HG02970 (cell line): ENCODE results near the gene ZNF716.
"Not testable (repeated sequence)": the region's sequence is repeated elsewhere in the genome, so short reads cannot be mapped to it uniquely, and the experiment has no call there.

Experiments
- ATAC-seq: cut with Tn5 transposase; IDR thresholded peaks from one replicate; pipeline ENCODE4 v1.9.1; 2021; ENCODE audit warnings: mild to moderate bottlenecking, moderate library complexity, moderate number of reproducible peaks; ENCODE audit not compliant: unreplicated experiment, low FRiP score

The ZNF716 gene

DNA sequence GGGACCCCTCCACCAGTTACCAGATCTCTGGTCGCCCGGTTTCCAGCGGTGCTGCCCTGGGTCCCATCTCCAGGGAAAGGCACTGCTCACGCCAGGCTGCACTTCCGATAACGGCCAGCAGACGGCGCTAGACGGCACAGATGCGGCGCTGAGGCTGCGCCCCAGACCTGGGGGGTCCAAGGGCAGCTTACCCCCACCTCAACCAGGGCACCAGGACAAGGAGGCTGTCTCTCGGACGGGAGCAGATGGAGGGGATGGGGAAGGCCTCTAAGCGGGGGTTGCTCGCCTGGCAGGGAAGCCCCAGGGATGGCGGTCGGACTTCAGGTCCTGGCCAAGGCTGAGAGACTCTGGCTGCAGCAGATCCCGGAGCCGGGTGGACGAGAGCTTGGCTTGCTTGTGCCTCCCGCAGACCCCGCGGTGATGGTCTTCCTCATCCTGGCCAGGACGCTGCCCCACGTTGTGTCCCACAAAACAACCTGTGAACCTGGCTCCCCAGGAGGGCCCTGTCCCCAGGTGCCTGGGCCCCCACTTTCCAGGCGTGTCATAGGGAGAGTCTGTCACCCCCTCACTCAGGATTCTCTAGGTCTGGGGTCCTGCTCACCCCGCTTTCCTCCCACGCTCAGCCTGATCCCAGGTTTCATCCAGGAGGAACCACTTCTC lies 23.9 kb upstream of the ZNF716 start:
- ATAC-seq: no peak

DNA sequence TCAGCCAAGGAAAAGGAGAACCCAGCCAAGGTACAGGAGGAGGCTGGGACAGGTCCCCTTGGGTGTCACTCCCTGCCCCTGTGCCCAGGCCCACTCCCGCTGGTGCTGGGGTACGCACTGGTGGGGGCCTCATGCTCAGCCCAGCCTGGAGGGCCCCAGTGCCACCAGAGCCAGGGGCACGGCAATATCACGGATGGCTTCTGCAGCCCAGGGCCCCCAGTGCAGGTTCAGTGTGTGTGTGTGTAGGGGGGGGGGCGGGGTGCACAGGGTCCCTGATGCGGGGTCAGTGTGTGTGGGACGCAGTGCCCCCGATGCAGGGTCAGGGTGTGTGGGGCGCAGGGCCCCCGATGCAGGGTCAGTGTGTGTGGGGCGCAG lies 23.4 kb upstream of the ZNF716 start:
- ATAC-seq: no peak

DNA sequence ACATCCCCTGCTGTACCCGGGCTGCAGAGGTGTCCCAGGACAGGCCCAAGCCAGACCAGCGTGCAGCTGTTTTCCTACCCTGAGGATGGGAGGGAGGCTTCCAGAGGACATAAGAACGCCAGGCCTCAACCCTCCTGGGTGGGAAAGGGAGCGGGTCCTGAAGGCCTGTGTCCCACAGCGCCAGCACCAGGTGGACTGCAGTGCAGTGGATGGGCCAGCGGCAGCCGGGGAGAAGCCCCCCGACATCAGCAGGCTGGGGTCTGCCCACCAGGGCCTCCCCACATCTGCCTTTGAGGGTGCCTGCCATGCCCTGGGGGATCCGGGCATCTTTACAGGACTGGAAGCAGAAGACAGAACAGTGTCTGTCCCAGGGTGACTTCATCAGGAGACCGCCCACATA lies 22.8 kb upstream of the ZNF716 start:
- no peak for ATAC-seq

DNA sequence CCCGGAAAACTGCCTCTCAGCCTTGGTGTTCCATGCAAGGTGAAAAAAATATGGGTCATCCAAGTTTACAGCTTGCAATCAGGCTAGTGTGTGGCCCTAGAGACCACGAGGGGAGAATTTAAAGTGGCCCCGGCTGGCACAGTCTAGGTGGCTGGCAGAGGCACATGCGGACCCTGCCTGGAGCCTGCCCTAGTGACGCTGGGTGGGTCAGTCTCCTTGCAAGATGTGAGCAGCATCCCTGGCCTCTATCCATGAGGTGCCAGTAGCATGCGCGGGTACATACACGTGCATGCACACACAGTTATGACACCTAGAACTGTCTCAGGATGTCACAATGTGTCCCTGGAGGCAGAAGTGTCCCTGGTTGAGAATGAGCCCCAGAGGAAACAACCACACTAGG lies 22.4 kb upstream of the ZNF716 start:
- no peak for ATAC-seq

DNA sequence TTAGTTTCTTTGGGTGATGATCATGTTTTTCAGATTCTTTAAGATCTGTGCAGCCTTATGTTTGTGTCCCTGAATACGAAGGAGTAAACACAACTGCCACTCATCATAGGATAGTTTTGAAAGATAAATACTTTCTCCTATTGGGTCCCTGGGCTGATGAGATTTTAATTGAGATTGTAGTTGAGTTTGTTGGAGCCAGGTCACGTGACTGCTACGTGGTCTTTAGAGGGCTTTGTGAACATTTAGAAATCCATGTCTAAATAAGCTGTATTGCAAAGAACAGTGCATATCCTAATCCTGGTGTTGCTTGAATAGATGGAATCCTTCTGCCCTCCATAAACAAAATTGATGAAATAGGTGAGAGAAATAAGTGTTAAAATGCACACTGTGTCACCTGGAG lies 17.4 kb upstream of the ZNF716 start:
- ATAC-seq: no peak

DNA sequence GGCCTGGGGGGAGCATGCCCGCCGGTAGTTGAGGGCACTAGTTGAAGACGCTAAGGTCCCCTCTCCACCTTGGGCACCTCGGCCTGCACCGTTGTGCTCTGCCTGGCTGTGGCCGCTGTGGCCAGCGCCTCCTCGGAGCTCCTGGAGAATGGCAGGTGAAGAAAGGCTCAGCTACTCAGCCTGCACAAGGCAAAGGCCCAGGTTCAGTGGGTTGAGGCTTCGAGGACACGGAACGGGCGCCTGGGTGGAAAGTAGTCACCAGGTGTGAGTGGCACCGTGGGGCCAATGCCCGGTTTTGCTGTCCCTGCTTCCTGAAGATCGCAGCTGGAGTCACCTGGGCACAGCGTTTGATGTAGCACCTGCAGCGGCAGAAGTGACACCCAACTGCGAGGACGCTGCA lies 12.4 kb upstream of the ZNF716 start:
- no peak for ATAC-seq

DNA sequence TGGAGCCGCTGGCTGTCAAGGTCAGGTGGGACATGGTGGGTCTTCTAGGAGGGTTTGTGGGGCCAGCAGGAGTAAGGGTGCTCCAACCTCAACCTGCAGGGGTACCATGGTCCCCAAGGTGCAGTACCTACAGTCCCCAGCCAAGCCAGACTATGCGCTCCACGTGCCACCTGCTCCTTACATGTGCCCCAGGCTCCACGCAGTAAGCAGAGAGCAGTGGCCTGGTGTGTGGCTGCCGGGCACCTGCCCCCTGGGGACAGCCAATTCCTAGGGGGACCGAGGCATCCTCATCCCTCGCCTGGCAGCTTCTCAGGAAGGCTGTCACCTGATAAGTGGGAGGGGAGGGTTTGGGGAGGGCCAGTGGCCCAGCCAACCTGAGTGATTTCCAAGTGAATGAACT lies 11.7 kb upstream of the ZNF716 start:
- ATAC-seq: no peak

DNA sequence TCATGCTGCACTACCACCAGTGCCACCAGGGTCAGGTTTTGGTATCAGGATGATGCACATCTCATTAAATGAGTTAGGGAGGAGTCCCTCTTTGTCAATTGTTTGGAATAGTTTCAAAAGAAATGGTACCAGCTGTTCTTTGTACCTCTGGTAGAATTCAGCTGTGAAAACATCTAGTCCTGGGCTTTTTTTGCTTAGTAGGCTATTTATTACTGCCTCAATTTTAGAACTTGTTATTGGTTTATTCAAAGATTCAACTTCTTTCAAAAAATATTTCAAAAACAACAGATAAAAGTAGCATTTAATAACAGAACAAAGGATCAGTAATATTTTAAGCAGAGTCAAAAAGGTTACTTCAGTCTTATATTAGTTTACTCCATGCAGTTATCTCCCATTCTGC lies 6.4 kb upstream of the ZNF716 start:
- no peak for ATAC-seq

DNA sequence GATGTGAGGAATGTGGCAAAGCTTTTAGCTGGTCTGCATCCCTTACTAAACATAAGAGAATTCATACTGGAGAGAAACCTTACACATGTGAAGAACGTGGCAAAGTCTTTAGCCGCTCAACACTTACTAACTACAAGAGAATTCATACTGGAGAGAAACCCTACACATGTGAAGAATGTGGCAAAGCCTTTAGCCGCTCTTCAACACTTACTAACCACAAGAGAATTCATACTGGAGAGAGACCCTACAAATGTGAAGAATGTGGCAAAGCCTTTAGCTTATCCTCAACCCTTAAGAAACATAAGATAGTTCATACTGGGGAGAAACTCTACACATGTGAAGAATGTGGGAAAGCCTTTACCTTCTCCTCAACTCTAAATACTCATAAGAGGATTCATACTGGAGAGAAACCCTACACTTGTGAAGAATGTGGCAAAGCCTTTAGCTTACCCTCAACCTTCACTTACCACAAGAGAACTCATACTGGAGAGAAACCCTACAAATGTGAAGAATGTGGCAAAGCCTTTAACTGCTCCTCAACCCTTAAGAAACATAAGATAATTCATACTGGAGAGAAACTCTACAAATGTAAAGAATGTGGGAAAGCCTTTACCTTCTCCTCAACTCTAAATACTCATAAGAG lies 19.3 kb downstream of the ZNF716 start:
- ATAC-seq: not testable (repeated sequence)

DNA sequence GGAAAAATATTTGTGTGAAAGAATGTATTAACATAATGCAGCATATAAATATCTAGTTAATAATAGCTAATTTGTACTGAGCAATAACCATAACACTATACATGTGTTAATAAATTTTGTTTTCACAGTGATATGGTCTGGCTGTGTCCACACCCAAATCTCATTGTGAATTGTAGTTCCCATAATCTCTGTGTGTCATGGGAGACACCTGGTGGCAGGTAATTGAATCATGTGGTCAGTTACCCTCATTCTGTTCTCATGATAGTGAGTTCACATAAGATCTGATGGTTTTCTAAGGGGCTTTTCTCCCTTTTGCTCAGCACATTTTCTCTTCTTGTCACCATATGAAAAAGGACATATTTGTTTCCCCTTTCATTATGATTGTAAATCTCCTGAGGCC lies 30.3 kb downstream of the ZNF716 start:
- ATAC-seq: not testable (repeated sequence)

DNA sequence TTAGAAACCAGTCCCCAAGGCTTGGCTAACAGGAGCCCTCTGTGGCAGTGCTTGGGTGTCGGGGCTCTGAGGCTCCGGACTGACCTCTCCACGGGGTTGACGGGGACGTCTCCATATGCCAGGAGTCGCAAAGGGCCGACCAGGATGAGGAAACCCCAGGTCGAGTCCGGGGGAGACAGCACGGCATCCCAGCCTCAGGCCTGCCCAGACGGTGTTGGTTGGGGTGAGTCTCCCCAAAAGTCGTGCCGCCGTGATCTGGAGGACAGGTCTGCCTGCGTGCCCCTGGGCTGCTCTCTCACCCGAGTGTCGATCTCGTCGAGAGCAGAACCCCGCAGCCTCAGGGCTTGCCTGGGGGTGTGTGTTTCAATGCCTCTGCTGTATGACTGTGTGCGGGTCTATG lies 35.0 kb downstream of the ZNF716 start:
- ATAC-seq: not testable (repeated sequence)

DNA sequence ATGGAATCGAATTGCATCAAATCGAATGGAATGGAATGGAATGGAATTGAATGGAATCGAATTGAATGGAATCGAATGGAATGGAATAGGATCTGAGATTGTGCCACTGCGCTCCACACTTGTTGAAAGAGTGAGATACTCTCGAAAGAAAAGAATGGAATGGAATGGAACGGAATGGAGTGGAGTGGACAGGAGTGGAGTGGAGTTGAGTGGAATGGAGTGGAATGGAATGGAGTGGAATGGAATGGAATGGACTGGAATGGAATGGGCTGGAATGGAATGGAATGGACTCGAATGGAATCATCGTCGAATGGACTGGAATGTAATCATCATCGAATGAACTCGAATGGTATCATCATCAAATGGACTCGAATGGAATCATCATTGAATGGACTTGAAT lies 38.0 kb downstream of the ZNF716 start:
- no peak for ATAC-seq

DNA sequence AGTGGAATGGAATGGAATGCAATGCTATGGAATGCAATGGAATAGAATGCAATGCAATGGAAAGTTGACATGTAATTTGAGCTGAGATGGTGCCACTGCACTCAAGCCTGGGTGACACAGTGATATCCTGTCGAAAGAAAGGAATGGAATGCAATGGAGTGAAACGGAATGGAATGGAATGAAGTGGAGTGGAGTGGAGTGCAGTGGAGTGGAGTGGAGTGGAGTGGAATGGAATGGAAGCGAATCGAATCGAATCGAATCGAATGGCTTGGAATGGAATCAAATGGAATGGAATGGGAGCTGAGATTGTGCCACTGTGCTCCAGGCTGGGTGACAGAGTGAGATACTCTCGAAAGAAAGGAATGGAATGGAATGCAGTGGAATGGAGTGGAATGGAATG lies 45.1 kb downstream of the ZNF716 start:
- not testable (repeated sequence) for ATAC-seq

DNA sequence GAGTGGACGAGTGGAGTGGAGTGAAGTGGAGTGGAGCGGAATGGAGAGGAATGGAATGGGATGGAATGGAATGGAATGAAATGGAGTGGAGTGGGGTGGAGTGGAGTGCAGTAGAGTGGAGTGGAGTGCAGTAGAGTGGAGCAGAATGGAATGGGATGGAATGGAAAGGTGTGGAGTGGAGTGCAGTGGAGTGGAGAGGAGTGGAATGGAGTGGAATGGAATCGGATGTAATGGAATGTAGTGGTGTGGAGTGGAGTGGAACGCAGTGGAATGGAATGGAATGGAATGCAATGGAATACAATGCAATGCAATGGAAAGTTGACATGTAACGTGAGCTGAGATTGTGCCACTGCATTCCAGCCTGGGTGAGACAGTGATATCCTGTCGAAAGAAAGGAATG lies 46.4 kb downstream of the ZNF716 start:
- no peak for ATAC-seq

DNA sequence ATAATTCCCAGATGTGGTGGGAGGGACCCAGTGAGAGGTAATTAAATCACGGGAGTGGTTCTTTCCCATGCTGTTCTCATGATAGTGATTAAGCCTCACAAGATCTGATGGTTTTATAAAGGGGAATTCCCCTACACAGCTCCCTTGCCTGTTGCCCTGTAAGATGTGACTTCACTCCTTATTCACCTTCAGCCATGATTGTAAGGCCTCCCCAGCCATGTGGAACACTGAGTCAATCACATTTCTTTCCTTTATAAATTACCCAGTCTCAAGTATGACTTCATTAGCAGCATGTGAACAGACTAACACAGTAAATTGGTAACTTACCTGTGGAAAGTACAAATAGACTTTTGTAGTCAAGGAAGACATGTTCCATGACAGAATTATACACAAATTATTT lies 55.2 kb downstream of the ZNF716 start:
- ATAC-seq: no peak
